Measurements from ENCODE around the gene C9.
"Not testable (repeated sequence)": the region's sequence is repeated elsewhere in the genome, so short reads cannot be mapped to it uniquely, and the experiment has no call there.

C9 gene

GRCh38 chr5:39238366-39239105, 125.8 kb downstream of the C9 start:
- Histone ChIP-seq H3K4me2 (ENCODE audit: low read length, poor library complexity, severe bottlenecking) (no peak overlapping the region), H2BK12ac (ENCODE audit: low read length in 2 of 2) (no peak overlapping the region), H3K27ac (ENCODE audit: low read length, poor library complexity, severe bottlenecking) (no peak overlapping the region), H3K9me3 (ENCODE audit: control insufficient read depth, low read length) (no peaks in the 10 kb centered on the region), H3K27me3 (ENCODE audit: control insufficient read depth in 1 of 2, insufficient read depth in 1 of 2, low read length in 2 of 2) (no peaks in the 10 kb centered on the region), H3K18ac (ENCODE audit: low read depth in 1 of 2, low read length in 2 of 2) (no peak overlapping the region), H4K8ac (ENCODE audit: low read length) (no peak overlapping the region), H4K91ac (ENCODE audit: low read length) (no peak overlapping the region), H3K36me3 (ENCODE audit: control insufficient read depth in 1 of 2, insufficient read depth in 2 of 2, low read depth in 1 of 2, low read length in 2 of 2) (no peaks in the 10 kb centered on the region), H3K79me1 (replicated peaks; ENCODE audit: low read length, poor library complexity, severe bottlenecking) (no peaks in the 10 kb centered on the region), H2BK15ac (ENCODE audit: low read depth, poor library complexity, severe bottlenecking) (no peak overlapping the region), H2BK5ac (ENCODE audit: low read depth, low read length, poor library complexity, severe bottlenecking) (no peak overlapping the region), H2AFZ (ENCODE audit: low read depth, low read length) (no peak overlapping the region), H3K4ac (ENCODE audit: low read depth in 1 of 2, low read length in 2 of 2) (no peak overlapping the region), H3K9ac (ENCODE audit: low read length) (no peak overlapping the region), H3K4me3 (ENCODE audit: insufficient read depth in 1 of 2, low read depth in 1 of 2, low read length in 2 of 2) (no peak overlapping the region), H2BK120ac (ENCODE audit: low read depth, low read length) (no peak overlapping the region), H3K23ac (ENCODE audit: low read length in 2 of 2) (no peak overlapping the region), H2AK5ac (ENCODE audit: low read length, severe bottlenecking) (no peak overlapping the region), H3K14ac (ENCODE audit: low read length in 2 of 2) (no peak overlapping the region), H3K4me1 (ENCODE audit: control insufficient read depth, insufficient read depth, low read depth, low read length) (no peaks in the 10 kb centered on the region)
- DNase-seq, result no peak
- WGBS, result 63% methylated on average over 2 of the region's 3 CpGs

GRCh38 chr5:39236718-39237117, 127.6 kb downstream of the C9 start:
- no peak for DNase-seq
- Histone ChIP-seq H3K36me3 (ENCODE audit: control insufficient read depth in 1 of 2, insufficient read depth in 2 of 2, low read depth in 1 of 2, low read length in 2 of 2) (no peaks in the 10 kb centered on the region), H3K27me3 (ENCODE audit: control insufficient read depth in 1 of 2, insufficient read depth in 1 of 2, low read length in 2 of 2) (no peaks in the 10 kb centered on the region), H2BK12ac (ENCODE audit: low read length in 2 of 2) (no peak overlapping the region), H2BK15ac (ENCODE audit: low read depth, poor library complexity, severe bottlenecking) (no peak overlapping the region), H3K9ac (ENCODE audit: low read length) (no peak overlapping the region), H3K9me3 (ENCODE audit: control insufficient read depth, low read length) (no peaks in the 10 kb centered on the region), H2BK5ac (ENCODE audit: low read depth, low read length, poor library complexity, severe bottlenecking) (no peak overlapping the region), H2AK5ac (ENCODE audit: low read length, severe bottlenecking) (no peak overlapping the region), H2AFZ (ENCODE audit: low read depth, low read length) (no peak overlapping the region), H3K14ac (ENCODE audit: low read length in 2 of 2) (no peak overlapping the region), H4K91ac (ENCODE audit: low read length) (no peak overlapping the region), H3K23ac (ENCODE audit: low read length in 2 of 2) (no peak overlapping the region), H3K4me3 (ENCODE audit: insufficient read depth in 1 of 2, low read depth in 1 of 2, low read length in 2 of 2) (no peak overlapping the region), H3K4me1 (ENCODE audit: control insufficient read depth, insufficient read depth, low read depth, low read length) (no peaks in the 10 kb centered on the region), H3K4ac (ENCODE audit: low read depth in 1 of 2, low read length in 2 of 2) (no peak overlapping the region), H3K79me1 (replicated peaks; ENCODE audit: low read length, poor library complexity, severe bottlenecking) (no peaks in the 10 kb centered on the region), H3K4me2 (ENCODE audit: low read length, poor library complexity, severe bottlenecking) (no peak overlapping the region), H4K8ac (ENCODE audit: low read length) (no peak overlapping the region), H3K18ac (ENCODE audit: low read depth in 1 of 2, low read length in 2 of 2) (no peak overlapping the region), H3K27ac (ENCODE audit: low read length, poor library complexity, severe bottlenecking) (no peak overlapping the region), H2BK120ac (ENCODE audit: low read depth, low read length) (no peak overlapping the region)
- 100% methylated on average over 1 of the region's 1 CpG for WGBS

- no peak overlapping the region for H2BK12ac ChIP-seq (ENCODE audit: low read length in 2 of 2)
- H3K27me3 ChIP-seq (ENCODE audit: control insufficient read depth in 1 of 2, insufficient read depth in 1 of 2, low read length in 2 of 2), result no peaks in the 10 kb centered on the region
- H2AFZ ChIP-seq (ENCODE audit: low read depth, low read length), result no peak overlapping the region
- no peak overlapping the region for H3K4me2 ChIP-seq (ENCODE audit: low read length, poor library complexity, severe bottlenecking)
- no peak overlapping the region for H3K18ac ChIP-seq (ENCODE audit: low read depth in 1 of 2, low read length in 2 of 2)
- no peak overlapping the region for H3K23ac ChIP-seq (ENCODE audit: low read length in 2 of 2)
- H3K4me3 ChIP-seq (ENCODE audit: insufficient read depth in 1 of 2, low read depth in 1 of 2, low read length in 2 of 2), result no peak overlapping the region
- no peak overlapping the region for H3K14ac ChIP-seq (ENCODE audit: low read length in 2 of 2)
- H2AK5ac ChIP-seq (ENCODE audit: low read length, severe bottlenecking), result no peak overlapping the region
- DNase-seq, result no peak
- H4K91ac ChIP-seq (ENCODE audit: low read length), result no peak overlapping the region
- no peaks in the 10 kb centered on the region for H3K9me3 ChIP-seq (ENCODE audit: control insufficient read depth, low read length)
- H3K4ac ChIP-seq (ENCODE audit: low read depth in 1 of 2, low read length in 2 of 2), result no peak overlapping the region
- H3K4me1 ChIP-seq (ENCODE audit: control insufficient read depth, insufficient read depth, low read depth, low read length), result no peaks in the 10 kb centered on the region
- no peak overlapping the region for H2BK120ac ChIP-seq (ENCODE audit: low read depth, low read length)
- H3K36me3 ChIP-seq (ENCODE audit: control insufficient read depth in 1 of 2, insufficient read depth in 2 of 2, low read depth in 1 of 2, low read length in 2 of 2), result no peaks in the 10 kb centered on the region
- no peak overlapping the region for H2BK5ac ChIP-seq (ENCODE audit: low read depth, low read length, poor library complexity, severe bottlenecking)
- H2BK15ac ChIP-seq (ENCODE audit: low read depth, poor library complexity, severe bottlenecking), result no peak overlapping the region
- no peak overlapping the region for H3K27ac ChIP-seq (ENCODE audit: low read length, poor library complexity, severe bottlenecking)
- WGBS, result 67% methylated on average over 1 of the region's 3 CpGs
- H4K8ac ChIP-seq (ENCODE audit: low read length), result no peak overlapping the region
- no peak overlapping the region for H3K9ac ChIP-seq (ENCODE audit: low read length)
- no peaks in the 10 kb centered on the region for H3K79me1 ChIP-seq (replicated peaks; ENCODE audit: low read length, poor library complexity, severe bottlenecking)
These were observed 128.6 kb downstream of the C9 start for GRCh38 chr5:39235648-39236047.

DNA sequence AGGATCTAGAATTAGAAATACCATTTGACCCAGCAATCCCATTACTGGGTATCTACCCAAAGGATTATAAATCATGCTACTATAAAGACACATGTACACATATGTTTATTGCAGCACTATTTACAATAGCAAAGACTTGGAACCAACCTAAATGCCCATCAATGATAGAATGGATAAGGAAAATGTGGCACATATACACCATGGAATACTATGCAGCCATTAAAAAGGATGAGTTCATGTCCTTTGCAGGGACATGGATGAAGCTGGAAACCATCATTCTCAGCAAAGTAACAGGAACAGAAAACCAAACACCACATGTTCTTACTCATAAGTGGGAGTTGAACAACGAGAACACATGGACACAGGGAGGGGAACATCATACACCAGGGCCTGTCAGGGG, 129.8 kb downstream of the C9 start:
- not testable (repeated sequence) for H3K9ac ChIP-seq (ENCODE audit: low read length); H2AK5ac ChIP-seq (ENCODE audit: low read length, severe bottlenecking); H3K27me3 ChIP-seq (ENCODE audit: control insufficient read depth in 1 of 2, insufficient read depth in 1 of 2, low read length in 2 of 2); H3K14ac ChIP-seq (ENCODE audit: low read length in 2 of 2); H3K79me1 ChIP-seq (replicated peaks; ENCODE audit: low read length, poor library complexity, severe bottlenecking); H3K4me1 ChIP-seq (ENCODE audit: control insufficient read depth, insufficient read depth, low read depth, low read length); H3K23ac ChIP-seq (ENCODE audit: low read length in 2 of 2); DNase-seq; H3K9me3 ChIP-seq (ENCODE audit: control insufficient read depth, low read length); H3K4ac ChIP-seq (ENCODE audit: low read depth in 1 of 2, low read length in 2 of 2); H2BK15ac ChIP-seq (ENCODE audit: low read depth, poor library complexity, severe bottlenecking); H3K36me3 ChIP-seq (ENCODE audit: control insufficient read depth in 1 of 2, insufficient read depth in 2 of 2, low read depth in 1 of 2, low read length in 2 of 2); H2AFZ ChIP-seq (ENCODE audit: low read depth, low read length); H3K18ac ChIP-seq (ENCODE audit: low read depth in 1 of 2, low read length in 2 of 2); H3K4me2 ChIP-seq (ENCODE audit: low read length, poor library complexity, severe bottlenecking); H4K91ac ChIP-seq (ENCODE audit: low read length); H2BK12ac ChIP-seq (ENCODE audit: low read length in 2 of 2); H2BK5ac ChIP-seq (ENCODE audit: low read depth, low read length, poor library complexity, severe bottlenecking); H3K27ac ChIP-seq (ENCODE audit: low read length, poor library complexity, severe bottlenecking); H3K4me3 ChIP-seq (ENCODE audit: insufficient read depth in 1 of 2, low read depth in 1 of 2, low read length in 2 of 2); H4K8ac ChIP-seq (ENCODE audit: low read length); H2BK120ac ChIP-seq (ENCODE audit: low read depth, low read length)
- WGBS, result 86% methylated on average over 1 of the region's 1 CpG

Data from mesenchymal stem cell (in vitro differentiated cells and primary cell).